GM12864 (cell line): ENCODE results near the gene TEX12.

Experiments
- DNase-seq: peaks from one replicate; pipeline ENCODE4 v3.0.0-alpha.2; 2011; ENCODE audit warnings: low read depth
- H3K4me3 ChIP-seq: 2 replicates; pipeline ENCODE4 v1.5.1; 2011; ENCODE audit warnings: mild to moderate bottlenecking, low read depth, low read length, control low read depth
- CTCF ChIP-seq: IDR thresholded peaks from 2 replicates; pipeline ENCODE4 v1.5.1; 2011; ENCODE audit warnings: low read depth, mild to moderate bottlenecking, moderate library complexity, low read length, control low read depth, inconsistent platforms; ENCODE audit errors: missing control alignments

Gene TEX12

GRCh38 chr11:112219476-112220232 lies 52.5 kb downstream of the TEX12 start:
- DNase-seq: peak; percentile 57
- peak; percentile 72 for TF ChIP-seq CTCF
- H3K4me3 ChIP-seq: no peak overlapping the region

- DNase-seq: no peak
- TF ChIP-seq CTCF: no peak
- no peak overlapping the region for H3K4me3 ChIP-seq
Observed at GRCh38 chr11:112221274-112221835, 54.2 kb downstream of the TEX12 start.
